ENCODE data around the gene PHTF2.

PHTF2 gene

GRCh38 chr7:78002021-78002420 lies 203.4 kb downstream of the PHTF2 start:
- no peak for DNase-seq

GRCh38 chr7:78002715-78003114 lies 204.1 kb downstream of the PHTF2 start:
- DNase-seq, result no peak

- DNase-seq, result no peak
Measured at GRCh38 chr7:78006063-78006755, 207.6 kb downstream of the PHTF2 start.

Measured in CD4-positive, alpha-beta T cell treated with Interleukin-17A for 4 hours (primary cell).